HepG2 (cell line): Measurements from ENCODE around the gene APOL2. TPM values are rescaled to one million over a fixed set of nuclear protein-coding genes. Genes with fewer than 3 reads are reported as not detected.

Experiments used
- FOXK1 ChIP-seq: sonication (generic); formaldehyde crosslinking; IDR thresholded peaks from 2 replicates; pipeline ENCODE4 v1.4.0; 2020; ENCODE audit warnings: low read depth, missing genetic modification reagents, borderline replicate concordance
- NCOA2 ChIP-seq: sonication (generic); formaldehyde crosslinking; IDR thresholded peaks from 2 replicates; pipeline ENCODE4 v1.8.0; 2022; ENCODE audit warnings: inconsistent platforms
- NFAT5 ChIP-seq: sonication (generic); formaldehyde crosslinking; IDR thresholded peaks from 2 replicates; pipeline ENCODE4 v1.4.0; 2020; ENCODE audit warnings: missing genetic modification reagents
- NR2F1 ChIP-seq, 2 experiments: fragments of 450-650 bp in 1 of 2; formaldehyde crosslinking in 1 of 2; IDR thresholded peaks; 2 replicates each; pipeline versions ENCODE4 v1.5.0 to v1.6.1; 2016 to 2020; ENCODE audit warnings: mild to moderate bottlenecking in 1 of 2, missing compliant biosample characterization in 1 of 2, missing genetic modification reagents in 1 of 2, moderate library complexity in 1 of 2
- RAD51 ChIP-seq: fragments of 450-650 bp; IDR thresholded peaks from 2 replicates; pipeline ENCODE4 v1.6.1; 2016; ENCODE audit warnings: borderline replicate concordance
- SMYD3 ChIP-seq: sonication (generic); formaldehyde crosslinking; IDR thresholded peaks from 2 replicates; pipeline ENCODE4 v1.8.1; 2023; ENCODE audit warnings: mild to moderate bottlenecking, missing genetic modification reagents
- ZFP36L1 ChIP-seq: sonication (generic); formaldehyde crosslinking; IDR thresholded peaks from 2 replicates; pipeline ENCODE4 v1.8.0; 2022; ENCODE audit warnings: mild to moderate bottlenecking, missing genetic modification reagents, moderate library complexity
- ZNF337 ChIP-seq: sonication (generic); formaldehyde crosslinking; IDR thresholded peaks from 2 replicates; pipeline ENCODE4 v1.5.1; 2020; ENCODE audit warnings: missing genetic modification reagents, low read depth, mild to moderate bottlenecking, borderline replicate concordance
- ZNF607 ChIP-seq: sonication (generic); formaldehyde crosslinking; IDR thresholded peaks from 2 replicates; pipeline ENCODE4 v1.5.1; 2020; ENCODE audit warnings: missing genetic modification reagents, mild to moderate bottlenecking, borderline replicate concordance
- ZNF678 ChIP-seq: sonication (generic); formaldehyde crosslinking; IDR thresholded peaks from 2 replicates; pipeline ENCODE4 v1.4.0; 2020; ENCODE audit warnings: mild to moderate bottlenecking, missing genetic modification reagents
- ZNF766 ChIP-seq: sonication (generic); formaldehyde crosslinking; IDR thresholded peaks from 2 replicates; pipeline ENCODE4 v1.5.0; 2020; ENCODE audit warnings: missing genetic modification reagents, borderline replicate concordance
- polyA plus RNA-seq, 8 experiments: library from polyadenylated mRNA; depleted of rRNA in 3 of 8; stranded (reverse) in 7 of 8; unstranded in 1 of 8; fragments of >200 nt; fragmentation: Illumina TruSeq in 4 of 8; extraction: Trizol in 4 of 8; gene quantifications; 2 replicates each; pipeline versions ENCODE4 v1.2.1 to v1.2.3, GENCODE V29; 2011 to 2016; ENCODE audit warnings: low read depth in 4 of 8, missing spikeins in 1 of 8, mixed read lengths in 1 of 8; ENCODE audit not compliant: insufficient read depth in 1 of 8
- total RNA-seq, 5 experiments: library from RNA; depleted of rRNA; stranded (reverse); fragments of >200 nt; fragmentation: Illumina TruSeq; extraction: Trizol; gene quantifications; 2 replicates each; pipeline ENCODE4 v1.2.3, GENCODE V29; 2016; ENCODE audit warnings: low read depth in 1 of 5
- TF ChIP-seq, protein P1 (sequence below): sonication (generic); formaldehyde crosslinking; IDR thresholded peaks from 2 replicates; pipeline ENCODE4 v1.5.0; 2020; ENCODE audit warnings: mild to moderate bottlenecking, missing genetic modification reagents, moderate library complexity
- TF ChIP-seq, protein P2 (sequence below): sonication (generic); formaldehyde crosslinking; IDR thresholded peaks from 2 replicates; pipeline ENCODE4 v1.5.0; 2020; ENCODE audit warnings: missing genetic modification reagents
- TF ChIP-seq, protein P3 (sequence below): sonication (generic); formaldehyde crosslinking; IDR thresholded peaks from 2 replicates; pipeline ENCODE4 v1.4.0; 2020; ENCODE audit warnings: missing genetic modification reagents, borderline replicate concordance
- TF ChIP-seq, protein P4 (sequence below): sonication (generic); formaldehyde crosslinking; IDR thresholded peaks from 2 replicates; pipeline ENCODE4 v1.4.0; 2020; ENCODE audit warnings: missing genetic modification reagents

APOL2 gene
- total and polyA plus RNA-seq, 2 of the 13 experiments (the other 11 are each of a cell fraction or from before 2014, with no cell fraction given): 28.7 to 51.2 TPM

GRCh38 chr22:36279219-36279666 lies 39.9 kb upstream of the APOL2 start (continued):
- TF ChIP-seq NFAT5 (CRISPR knock-in tag): no peak
- no peak for TF ChIP-seq ZFP36L1
- TF ChIP-seq NR2F1 (CRISPR knock-in tag; IDR thresholded peaks at IDR 0.05): no peak
- TF ChIP-seq, protein P1, sequence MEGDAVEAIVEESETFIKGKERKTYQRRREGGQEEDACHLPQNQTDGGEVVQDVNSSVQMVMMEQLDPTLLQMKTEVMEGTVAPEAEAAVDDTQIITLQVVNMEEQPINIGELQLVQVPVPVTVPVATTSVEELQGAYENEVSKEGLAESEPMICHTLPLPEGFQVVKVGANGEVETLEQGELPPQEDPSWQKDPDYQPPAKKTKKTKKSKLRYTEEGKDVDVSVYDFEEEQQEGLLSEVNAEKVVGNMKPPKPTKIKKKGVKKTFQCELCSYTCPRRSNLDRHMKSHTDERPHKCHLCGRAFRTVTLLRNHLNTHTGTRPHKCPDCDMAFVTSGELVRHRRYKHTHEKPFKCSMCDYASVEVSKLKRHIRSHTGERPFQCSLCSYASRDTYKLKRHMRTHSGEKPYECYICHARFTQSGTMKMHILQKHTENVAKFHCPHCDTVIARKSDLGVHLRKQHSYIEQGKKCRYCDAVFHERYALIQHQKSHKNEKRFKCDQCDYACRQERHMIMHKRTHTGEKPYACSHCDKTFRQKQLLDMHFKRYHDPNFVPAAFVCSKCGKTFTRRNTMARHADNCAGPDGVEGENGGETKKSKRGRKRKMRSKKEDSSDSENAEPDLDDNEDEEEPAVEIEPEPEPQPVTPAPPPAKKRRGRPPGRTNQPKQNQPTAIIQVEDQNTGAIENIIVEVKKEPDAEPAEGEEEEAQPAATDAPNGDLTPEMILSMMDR (CRISPR knock-in tag): no peak
- no peak for TF ChIP-seq ZNF337 (CRISPR knock-in tag)
- TF ChIP-seq, protein P2, sequence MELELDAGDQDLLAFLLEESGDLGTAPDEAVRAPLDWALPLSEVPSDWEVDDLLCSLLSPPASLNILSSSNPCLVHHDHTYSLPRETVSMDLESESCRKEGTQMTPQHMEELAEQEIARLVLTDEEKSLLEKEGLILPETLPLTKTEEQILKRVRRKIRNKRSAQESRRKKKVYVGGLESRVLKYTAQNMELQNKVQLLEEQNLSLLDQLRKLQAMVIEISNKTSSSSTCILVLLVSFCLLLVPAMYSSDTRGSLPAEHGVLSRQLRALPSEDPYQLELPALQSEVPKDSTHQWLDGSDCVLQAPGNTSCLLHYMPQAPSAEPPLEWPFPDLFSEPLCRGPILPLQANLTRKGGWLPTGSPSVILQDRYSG (CRISPR knock-in tag): no peak
- peak; percentile 76 for TF ChIP-seq NCOA2 (CRISPR knock-in tag)
- TF ChIP-seq, protein P3, sequence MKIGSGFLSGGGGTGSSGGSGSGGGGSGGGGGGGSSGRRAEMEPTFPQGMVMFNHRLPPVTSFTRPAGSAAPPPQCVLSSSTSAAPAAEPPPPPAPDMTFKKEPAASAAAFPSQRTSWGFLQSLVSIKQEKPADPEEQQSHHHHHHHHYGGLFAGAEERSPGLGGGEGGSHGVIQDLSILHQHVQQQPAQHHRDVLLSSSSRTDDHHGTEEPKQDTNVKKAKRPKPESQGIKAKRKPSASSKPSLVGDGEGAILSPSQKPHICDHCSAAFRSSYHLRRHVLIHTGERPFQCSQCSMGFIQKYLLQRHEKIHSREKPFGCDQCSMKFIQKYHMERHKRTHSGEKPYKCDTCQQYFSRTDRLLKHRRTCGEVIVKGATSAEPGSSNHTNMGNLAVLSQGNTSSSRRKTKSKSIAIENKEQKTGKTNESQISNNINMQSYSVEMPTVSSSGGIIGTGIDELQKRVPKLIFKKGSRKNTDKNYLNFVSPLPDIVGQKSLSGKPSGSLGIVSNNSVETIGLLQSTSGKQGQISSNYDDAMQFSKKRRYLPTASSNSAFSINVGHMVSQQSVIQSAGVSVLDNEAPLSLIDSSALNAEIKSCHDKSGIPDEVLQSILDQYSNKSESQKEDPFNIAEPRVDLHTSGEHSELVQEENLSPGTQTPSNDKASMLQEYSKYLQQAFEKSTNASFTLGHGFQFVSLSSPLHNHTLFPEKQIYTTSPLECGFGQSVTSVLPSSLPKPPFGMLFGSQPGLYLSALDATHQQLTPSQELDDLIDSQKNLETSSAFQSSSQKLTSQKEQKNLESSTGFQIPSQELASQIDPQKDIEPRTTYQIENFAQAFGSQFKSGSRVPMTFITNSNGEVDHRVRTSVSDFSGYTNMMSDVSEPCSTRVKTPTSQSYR (CRISPR knock-in tag): peak; percentile 98
- no peak for TF ChIP-seq SMYD3 (CRISPR knock-in tag)
- TF ChIP-seq ZNF607 (CRISPR knock-in tag): no peak
- TF ChIP-seq ZNF766: no peak
- TF ChIP-seq RAD51: no peak
- no peak for TF ChIP-seq ZNF678 (CRISPR knock-in tag)
- TF ChIP-seq FOXK1 (CRISPR knock-in tag): peak; percentile 87; the same call in 1 of the 2 replicates
- TF ChIP-seq, protein P4, sequence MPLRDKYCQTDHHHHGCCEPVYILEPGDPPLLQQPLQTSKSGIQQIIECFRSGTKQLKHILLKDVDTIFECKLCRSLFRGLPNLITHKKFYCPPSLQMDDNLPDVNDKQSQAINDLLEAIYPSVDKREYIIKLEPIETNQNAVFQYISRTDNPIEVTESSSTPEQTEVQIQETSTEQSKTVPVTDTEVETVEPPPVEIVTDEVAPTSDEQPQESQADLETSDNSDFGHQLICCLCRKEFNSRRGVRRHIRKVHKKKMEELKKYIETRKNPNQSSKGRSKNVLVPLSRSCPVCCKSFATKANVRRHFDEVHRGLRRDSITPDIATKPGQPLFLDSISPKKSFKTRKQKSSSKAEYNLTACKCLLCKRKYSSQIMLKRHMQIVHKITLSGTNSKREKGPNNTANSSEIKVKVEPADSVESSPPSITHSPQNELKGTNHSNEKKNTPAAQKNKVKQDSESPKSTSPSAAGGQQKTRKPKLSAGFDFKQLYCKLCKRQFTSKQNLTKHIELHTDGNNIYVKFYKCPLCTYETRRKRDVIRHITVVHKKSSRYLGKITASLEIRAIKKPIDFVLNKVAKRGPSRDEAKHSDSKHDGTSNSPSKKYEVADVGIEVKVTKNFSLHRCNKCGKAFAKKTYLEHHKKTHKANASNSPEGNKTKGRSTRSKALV: no peak
